PC-3 (cell line): ENCODE data around the gene SARM1.
"Not testable (repeated sequence)": the region's sequence is repeated elsewhere in the genome, so short reads cannot be mapped to it uniquely, and the experiment has no call there.

Source experiments
- EZH2 ChIP-seq: fragments of 300-600 bp; sonication (generic); IDR thresholded peaks from one replicate; pipeline ENCODE4 v1.6.1; 2017; ENCODE audit warnings: antibody characterized with exemption, mild to moderate bottlenecking, low read length; ENCODE audit not compliant: unreplicated experiment
- EZH2phosphoT487 ChIP-seq: fragments of 300-600 bp; sonication (generic); IDR thresholded peaks from 2 replicates; pipeline ENCODE4 v1.6.1; 2018; ENCODE audit warnings: mild to moderate bottlenecking, antibody characterized with exemption, low read length, borderline replicate concordance
- TF ChIP-seq, protein P1 (sequence below): fragments of 300-600 bp; sonication (generic); conservative IDR thresholded peaks from 2 replicates; pipeline ENCODE4 v1.5.1; 2017; ENCODE audit warnings: antibody characterized with exemption, low read depth, mild to moderate bottlenecking, low read length

DNA sequence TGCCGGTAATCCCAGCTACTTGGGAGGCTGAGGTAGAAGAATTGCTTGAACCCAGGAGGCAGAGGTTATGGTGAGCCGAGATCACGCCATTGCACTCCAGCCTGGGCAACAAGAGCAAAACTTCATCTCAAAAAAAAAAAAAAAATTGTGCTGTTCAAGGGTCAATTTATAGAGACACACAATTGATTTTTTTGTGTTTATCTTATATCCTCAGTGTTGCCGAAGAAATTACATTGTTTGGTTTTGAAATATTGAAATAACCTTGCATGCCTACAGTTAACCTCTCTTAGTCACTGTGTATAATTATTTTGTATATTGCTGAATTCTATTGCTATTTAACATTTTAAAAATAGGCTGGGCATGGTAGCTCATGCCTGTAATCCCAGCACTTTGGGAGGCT lies 56.5 kb downstream of the SARM1 start:
- TF ChIP-seq, protein P1, sequence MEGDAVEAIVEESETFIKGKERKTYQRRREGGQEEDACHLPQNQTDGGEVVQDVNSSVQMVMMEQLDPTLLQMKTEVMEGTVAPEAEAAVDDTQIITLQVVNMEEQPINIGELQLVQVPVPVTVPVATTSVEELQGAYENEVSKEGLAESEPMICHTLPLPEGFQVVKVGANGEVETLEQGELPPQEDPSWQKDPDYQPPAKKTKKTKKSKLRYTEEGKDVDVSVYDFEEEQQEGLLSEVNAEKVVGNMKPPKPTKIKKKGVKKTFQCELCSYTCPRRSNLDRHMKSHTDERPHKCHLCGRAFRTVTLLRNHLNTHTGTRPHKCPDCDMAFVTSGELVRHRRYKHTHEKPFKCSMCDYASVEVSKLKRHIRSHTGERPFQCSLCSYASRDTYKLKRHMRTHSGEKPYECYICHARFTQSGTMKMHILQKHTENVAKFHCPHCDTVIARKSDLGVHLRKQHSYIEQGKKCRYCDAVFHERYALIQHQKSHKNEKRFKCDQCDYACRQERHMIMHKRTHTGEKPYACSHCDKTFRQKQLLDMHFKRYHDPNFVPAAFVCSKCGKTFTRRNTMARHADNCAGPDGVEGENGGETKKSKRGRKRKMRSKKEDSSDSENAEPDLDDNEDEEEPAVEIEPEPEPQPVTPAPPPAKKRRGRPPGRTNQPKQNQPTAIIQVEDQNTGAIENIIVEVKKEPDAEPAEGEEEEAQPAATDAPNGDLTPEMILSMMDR: not testable (repeated sequence)
- TF ChIP-seq EZH2phosphoT487, EZH2: not testable (repeated sequence)
